Astrocyte (in vitro differentiated cells and primary cell): ENCODE measurements around the gene RAB30.

Experiments used
- CTCF ChIP-seq: IDR thresholded peaks from 2 replicates; pipeline ENCODE4 v1.5.1; 2011; ENCODE audit warnings: low read depth, mild to moderate bottlenecking, inconsistent platforms, low read length, moderate library complexity; ENCODE audit not compliant: insufficient read depth
- EZH2 ChIP-seq: IDR thresholded peaks from 2 replicates; pipeline ENCODE4 v1.6.1; 2012; ENCODE audit warnings: mild to moderate bottlenecking, low read length, inconsistent platforms; ENCODE audit not compliant: insufficient read depth

- TF ChIP-seq CTCF = no peak
- TF ChIP-seq EZH2 = no peak
Observed at GRCh38 chr11:83006877-83007330, 64.8 kb downstream of the RAB30 start.
